ENCODE data around the gene SCD5. TPM values are rescaled to one million over a fixed set of nuclear protein-coding genes. Genes with fewer than 3 reads are reported as not detected.

Gene SCD5
- total and polyA plus RNA-seq, 2 donors (not counting 1 experiment from before 2014, with no cell fraction given): 0.03 TPM; not detected in 1

DNA sequence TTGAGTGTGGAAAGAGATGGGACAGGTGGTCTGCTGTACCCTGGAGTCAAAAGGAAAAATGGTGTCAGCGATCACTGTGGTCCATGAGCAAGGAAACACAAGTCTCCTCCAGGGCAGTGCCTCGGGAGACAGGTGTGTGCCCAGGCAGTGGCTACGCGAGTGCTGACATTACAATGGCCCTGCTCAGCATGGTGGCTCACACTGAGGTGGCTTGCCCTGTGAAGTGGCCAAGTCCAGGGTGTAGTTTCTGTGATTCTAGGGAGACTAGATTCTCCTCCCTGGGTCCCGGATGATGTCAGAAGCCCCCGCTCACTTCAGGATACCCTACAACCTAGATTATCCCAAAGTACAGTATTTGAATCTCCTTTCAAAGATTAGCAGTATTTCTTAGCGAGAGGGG lies 192.0 kb downstream of the SCD5 start:
- Histone ChIP-seq H3K79me2 (ENCODE audit: control insufficient read depth, insufficient read depth, low read length) (no peaks in the 10 kb centered on the region), H2AFZ (ENCODE audit: insufficient read depth, low read depth, low read length, poor library complexity, severe bottlenecking) (no peak overlapping the region), H3K9ac (ENCODE audit: low read length) (no peak overlapping the region), H4K20me1 (ENCODE audit: control insufficient read depth, insufficient read depth, low read length, poor library complexity, severe bottlenecking) (no peaks in the 10 kb centered on the region), H3K4me3 (ENCODE audit: control extremely low read depth in 1 of 5, extremely low read depth in 1 of 5, insufficient read depth in 1 of 5, low read depth in 2 of 5, low read length in 4 of 5) (no peak overlapping the region), H3K27me3 (replicated peaks in 1 of 4; ENCODE audit: control extremely low read depth in 1 of 4, control insufficient read depth in 3 of 4, insufficient read depth in 4 of 4, low read length in 3 of 4) (no peaks in the 10 kb centered on the region), H3K9me3 (ENCODE audit: control extremely low read depth in 1 of 3, control insufficient read depth in 2 of 3, insufficient read depth in 1 of 3, low read length in 2 of 3) (no peaks in the 10 kb centered on the region), H3K4me1 (ENCODE audit: control insufficient read depth in 2 of 2, insufficient read depth in 2 of 2, low read length in 2 of 2) (no peaks in the 10 kb centered on the region), H3K4me2 (replicated peaks; ENCODE audit: low read depth, low read length, poor library complexity, severe bottlenecking) (no peak overlapping the region), H3K27ac (ENCODE audit: low read length in 2 of 2) (no peak overlapping the region), H3K36me3 (replicated peaks in 1 of 2; ENCODE audit: control extremely low read depth in 1 of 2, control insufficient read depth in 1 of 2, extremely low read depth in 1 of 2, insufficient read depth in 2 of 2, low read length in 1 of 2) (no peaks in the 10 kb centered on the region)
- TF ChIP-seq, protein P1, sequence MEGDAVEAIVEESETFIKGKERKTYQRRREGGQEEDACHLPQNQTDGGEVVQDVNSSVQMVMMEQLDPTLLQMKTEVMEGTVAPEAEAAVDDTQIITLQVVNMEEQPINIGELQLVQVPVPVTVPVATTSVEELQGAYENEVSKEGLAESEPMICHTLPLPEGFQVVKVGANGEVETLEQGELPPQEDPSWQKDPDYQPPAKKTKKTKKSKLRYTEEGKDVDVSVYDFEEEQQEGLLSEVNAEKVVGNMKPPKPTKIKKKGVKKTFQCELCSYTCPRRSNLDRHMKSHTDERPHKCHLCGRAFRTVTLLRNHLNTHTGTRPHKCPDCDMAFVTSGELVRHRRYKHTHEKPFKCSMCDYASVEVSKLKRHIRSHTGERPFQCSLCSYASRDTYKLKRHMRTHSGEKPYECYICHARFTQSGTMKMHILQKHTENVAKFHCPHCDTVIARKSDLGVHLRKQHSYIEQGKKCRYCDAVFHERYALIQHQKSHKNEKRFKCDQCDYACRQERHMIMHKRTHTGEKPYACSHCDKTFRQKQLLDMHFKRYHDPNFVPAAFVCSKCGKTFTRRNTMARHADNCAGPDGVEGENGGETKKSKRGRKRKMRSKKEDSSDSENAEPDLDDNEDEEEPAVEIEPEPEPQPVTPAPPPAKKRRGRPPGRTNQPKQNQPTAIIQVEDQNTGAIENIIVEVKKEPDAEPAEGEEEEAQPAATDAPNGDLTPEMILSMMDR (IDR thresholded peaks at IDR 0.05): no peak
- no peak for TF ChIP-seq EZH2 (IDR thresholded peaks at IDR 0.05; ENCODE audit: borderline replicate concordance, insufficient read depth, low read depth, low read length, poor library complexity, severe bottlenecking)
- 100% methylated on average over 5 of the region's 7 CpGs for WGBS (ENCODE audit: insufficient coverage)
- Mint-ChIP-seq H3K27me3 (peaks cover 6% of the 10 kb centered on the region), H3K4me1 (no peaks in the 10 kb centered on the region), H3K4me3 (no peak overlapping the region), H3K9me3 (ENCODE audit: insufficient read depth) (no peaks in the 10 kb centered on the region), H3K27ac (no peak overlapping the region)
- ChIA-PET POLR2A (no interaction called here), CTCF (no interaction called here)
- DNase-seq: no peak
- ATAC-seq (ENCODE audit: low read depth): no peak
- intact Hi-C loops (cut with micrococcal nuclease): no loop called here

DNA sequence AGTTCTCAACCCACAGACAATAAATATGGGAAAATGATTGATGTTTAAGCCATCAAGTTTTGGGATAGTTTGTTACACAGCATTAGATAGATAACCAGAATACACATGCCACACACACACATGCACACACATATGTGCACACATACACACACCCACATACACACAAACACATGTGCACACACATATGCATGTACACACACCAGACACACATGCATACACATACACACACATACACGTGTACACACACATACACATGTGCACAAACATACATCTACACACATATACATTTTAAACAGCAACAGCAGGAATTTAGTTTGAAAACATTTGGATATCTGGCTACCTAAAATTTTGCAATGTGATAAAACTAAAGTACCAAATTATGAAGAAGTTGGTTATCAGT lies 194.1 kb downstream of the SCD5 start:
- H3K4me1 Mint-ChIP-seq: no peaks in the 10 kb centered on the region
- ChIA-PET CTCF (no interaction called here), POLR2A (no interaction called here)
- DNase-seq (no peak), ATAC-seq (ENCODE audit: low read depth) (no peak)
- Histone ChIP-seq H4K20me1 (ENCODE audit: control insufficient read depth, insufficient read depth, low read length, poor library complexity, severe bottlenecking) (no peaks in the 10 kb centered on the region), H3K27ac (ENCODE audit: low read length in 2 of 2) (no peak overlapping the region), H3K9me3 (ENCODE audit: control extremely low read depth in 1 of 3, control insufficient read depth in 2 of 3, insufficient read depth in 1 of 3, low read length in 2 of 3) (no peaks in the 10 kb centered on the region), H3K9ac (ENCODE audit: low read length) (no peak overlapping the region), H3K4me2 (replicated peaks; ENCODE audit: low read depth, low read length, poor library complexity, severe bottlenecking) (no peak overlapping the region), H3K79me2 (ENCODE audit: control insufficient read depth, insufficient read depth, low read length) (no peaks in the 10 kb centered on the region), H2AFZ (ENCODE audit: insufficient read depth, low read depth, low read length, poor library complexity, severe bottlenecking) (no peak overlapping the region), H3K4me3 (ENCODE audit: control extremely low read depth in 1 of 5, extremely low read depth in 1 of 5, insufficient read depth in 1 of 5, low read depth in 2 of 5, low read length in 4 of 5) (no peak overlapping the region), H3K27me3 (replicated peaks in 1 of 4; ENCODE audit: control extremely low read depth in 1 of 4, control insufficient read depth in 3 of 4, insufficient read depth in 4 of 4, low read length in 3 of 4) (no peaks in the 10 kb centered on the region), H3K4me1 (ENCODE audit: control insufficient read depth in 2 of 2, insufficient read depth in 2 of 2, low read length in 2 of 2) (no peaks in the 10 kb centered on the region), H3K36me3 (replicated peaks in 1 of 2; ENCODE audit: control extremely low read depth in 1 of 2, control insufficient read depth in 1 of 2, extremely low read depth in 1 of 2, insufficient read depth in 2 of 2, low read length in 1 of 2) (no peaks in the 10 kb centered on the region)
- H3K9me3 Mint-ChIP-seq (ENCODE audit: insufficient read depth): no peaks in the 10 kb centered on the region
- H3K4me3 Mint-ChIP-seq: no peak overlapping the region
- intact Hi-C loops (cut with micrococcal nuclease): no loop called here
- H3K27me3 Mint-ChIP-seq: peaks cover 9% of the 10 kb centered on the region
- H3K27ac Mint-ChIP-seq: no peak overlapping the region
- TF ChIP-seq, protein P1 (IDR thresholded peaks at IDR 0.05): no peak
- no peak for TF ChIP-seq EZH2 (IDR thresholded peaks at IDR 0.05; ENCODE audit: borderline replicate concordance, insufficient read depth, low read depth, low read length, poor library complexity, severe bottlenecking)
- no CpG with 5 or more reads among the region's 1 CpG for WGBS (ENCODE audit: insufficient coverage)

Data from B cell (primary cell).